COLO668 (cell line): Measurements from ENCODE around the gene MRPL54.

Experiments used
- DNase-seq: peaks from one replicate; lab custom pipeline; 2025; ENCODE audit not compliant: unreplicated experiment; lab: John Stamatoyannopoulos, UW

Gene MRPL54

GRCh38 chr19:3784607-3785450 is 22.3 kb downstream of the MRPL54 start:
- no peak for DNase-seq

DNA sequence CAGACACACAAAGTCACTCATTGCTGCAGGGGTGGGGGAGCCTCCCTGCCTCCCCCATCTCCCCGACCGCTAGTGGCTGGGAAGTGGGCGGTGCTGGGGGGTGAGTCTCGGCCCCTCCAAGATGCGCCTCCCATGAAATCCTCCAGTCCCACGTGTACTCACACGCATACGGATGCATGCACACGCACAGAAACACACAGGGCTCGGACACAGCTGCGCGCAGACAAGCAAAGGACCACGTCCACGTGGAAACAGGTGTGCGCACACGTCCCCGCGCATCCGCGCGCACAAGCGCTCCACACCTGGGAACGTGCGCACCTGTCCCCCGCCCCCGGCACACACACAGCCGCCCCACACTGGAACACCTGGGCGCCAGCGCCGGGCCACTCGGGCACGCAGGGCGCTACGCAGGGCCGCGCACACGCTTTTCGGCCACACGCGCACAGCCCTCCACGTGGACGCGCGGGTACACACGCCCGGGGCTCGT is 23.0 kb downstream of the MRPL54 start:
- peak; percentile 8 for DNase-seq

DNA sequence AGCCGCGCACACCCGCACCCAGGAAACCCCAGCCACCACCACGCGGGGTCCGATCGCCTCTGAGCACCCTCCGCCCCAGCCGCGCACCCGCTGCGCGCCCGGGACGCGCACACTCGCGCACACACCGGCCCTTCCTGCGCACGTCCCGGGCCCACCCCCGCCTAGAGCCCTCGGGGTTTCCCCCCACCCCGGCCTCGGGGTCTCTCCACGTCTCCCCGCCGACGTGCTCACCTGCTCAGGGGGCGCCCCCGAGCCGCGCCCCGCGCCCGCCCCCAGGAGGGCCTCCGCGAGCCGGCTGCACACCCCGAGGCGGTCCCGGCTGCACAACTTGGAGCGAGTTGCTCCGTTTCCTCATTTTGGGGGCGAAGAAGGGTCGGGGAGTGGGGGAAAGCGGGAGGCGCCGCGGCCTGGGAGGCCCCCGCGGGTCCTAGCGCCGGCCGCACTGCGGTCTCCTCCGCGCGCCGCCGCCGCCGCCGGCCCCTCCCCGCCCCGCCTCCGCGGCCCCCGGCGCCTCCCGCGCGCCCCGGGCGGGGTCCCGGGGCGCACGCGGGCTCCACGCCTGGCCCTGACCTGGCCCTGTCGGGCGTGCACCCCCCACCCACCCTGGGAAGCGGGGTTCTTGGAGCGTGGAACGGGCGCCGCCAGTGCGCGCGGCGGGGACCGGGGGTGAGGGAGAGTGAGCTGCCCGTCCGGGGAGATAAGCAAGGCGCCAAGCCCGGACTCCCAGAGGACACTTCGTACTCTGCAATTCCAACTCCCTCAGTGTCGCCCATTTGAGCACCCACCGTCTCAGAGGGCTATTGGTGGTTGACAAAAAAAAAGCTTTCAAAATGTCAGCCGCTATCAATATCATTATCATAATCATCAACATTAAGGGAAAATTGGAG is 23.7 kb downstream of the MRPL54 start, which contains the start of gene MATK:
Gene MATK (minus strand): TSS at position 444 of the 887 bp plus-strand sequence. CDS start 1,246 bp downstream, outside the sequence.
- DNase-seq = no peak

- DNase-seq = no peak
Observed at GRCh38 chr19:3788996-3789778, 26.7 kb downstream of the MRPL54 start.

DNA sequence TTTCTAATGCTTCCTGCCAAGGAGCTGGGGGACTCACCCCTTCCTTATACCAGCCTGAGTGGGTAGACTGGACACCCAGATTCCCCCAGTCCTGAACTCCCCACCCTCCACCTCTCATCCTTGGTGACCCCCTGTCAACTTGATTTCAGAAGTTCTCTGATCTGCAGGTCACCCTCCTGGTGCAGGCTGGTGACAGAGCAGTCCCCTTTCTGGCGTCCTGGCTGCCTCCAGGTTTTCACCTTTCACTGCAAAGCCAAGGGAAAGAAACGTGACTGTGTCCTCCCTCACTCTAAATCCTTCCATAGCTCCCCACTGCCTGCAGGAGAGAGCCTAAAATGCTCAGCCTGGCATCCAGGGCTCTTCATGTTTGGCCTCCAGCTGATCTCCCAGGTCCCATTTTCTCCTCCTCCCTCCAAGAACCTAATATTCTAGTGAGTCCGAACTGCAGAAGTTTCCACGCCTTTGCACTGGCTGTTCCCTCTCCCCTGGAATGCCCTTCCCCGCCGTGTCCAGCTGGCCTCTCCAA is 27.8 kb downstream of the MRPL54 start:
- no peak for DNase-seq

- DNase-seq = no peak
Observed at GRCh38 chr19:3790941-3791340, 28.5 kb downstream of the MRPL54 start.

DNA sequence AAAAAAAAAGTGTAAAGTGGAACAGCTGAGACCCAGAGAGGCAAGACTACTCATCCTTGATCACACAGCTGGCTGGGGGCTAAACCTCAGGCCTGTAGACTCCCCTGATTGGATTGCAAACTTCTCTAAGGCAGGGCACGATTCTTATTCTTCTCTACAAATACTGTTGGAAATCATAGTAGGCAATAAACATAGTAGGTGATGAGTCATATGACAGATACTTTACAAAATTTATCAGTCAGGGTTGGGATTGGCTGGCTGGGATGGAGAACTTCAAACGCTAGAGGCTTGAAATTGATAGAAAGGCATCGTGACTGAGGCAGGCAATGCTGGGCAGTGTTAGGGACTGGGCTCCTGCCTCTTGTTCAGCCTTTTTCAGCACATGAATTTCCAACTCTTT is 29.6 kb downstream of the MRPL54 start:
- DNase-seq = no peak

DNA sequence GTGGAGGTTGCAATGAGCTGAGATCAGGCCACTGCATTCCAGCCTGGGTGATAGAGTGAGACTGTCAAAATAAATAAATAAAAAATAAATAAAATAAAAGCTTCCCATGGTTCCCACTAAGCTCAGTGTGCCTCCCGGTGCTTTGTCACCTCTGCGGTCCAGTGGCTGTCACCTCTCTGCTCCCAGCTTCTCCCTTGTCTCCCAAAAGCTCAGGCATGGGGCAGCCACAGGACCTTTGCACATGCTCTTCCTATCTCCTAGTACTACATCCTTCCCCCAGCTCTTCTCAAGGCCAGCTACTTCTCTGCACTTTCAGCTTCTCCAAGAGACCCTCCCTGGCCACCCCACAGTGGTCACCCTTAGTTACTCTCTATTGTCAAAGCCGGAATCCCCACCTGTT is 31.3 kb downstream of the MRPL54 start:
- no peak for DNase-seq

- no peak for DNase-seq
Observed at GRCh38 chr19:3796358-3796757, 33.9 kb downstream of the MRPL54 start.

DNA sequence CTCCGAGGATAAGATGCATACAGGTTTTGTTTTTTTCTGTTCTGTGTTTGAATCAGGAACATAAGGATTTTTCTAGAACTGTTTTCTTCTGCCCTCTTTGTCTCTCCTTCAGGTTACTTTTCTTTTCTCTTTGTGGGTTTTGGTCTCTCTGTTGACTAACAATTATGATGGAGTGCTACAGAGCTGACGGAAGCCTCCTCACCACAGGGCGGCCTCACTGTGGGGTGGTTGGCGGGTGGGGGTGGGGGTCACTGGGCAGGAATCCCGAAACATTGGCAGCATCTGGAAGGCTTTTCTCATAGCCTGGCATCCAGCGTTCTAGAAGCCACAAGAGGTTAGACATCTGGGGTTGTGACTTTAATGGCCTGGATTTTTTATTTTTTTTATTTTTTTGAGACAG is 35.7 kb downstream of the MRPL54 start:
- DNase-seq = no peak

DNA sequence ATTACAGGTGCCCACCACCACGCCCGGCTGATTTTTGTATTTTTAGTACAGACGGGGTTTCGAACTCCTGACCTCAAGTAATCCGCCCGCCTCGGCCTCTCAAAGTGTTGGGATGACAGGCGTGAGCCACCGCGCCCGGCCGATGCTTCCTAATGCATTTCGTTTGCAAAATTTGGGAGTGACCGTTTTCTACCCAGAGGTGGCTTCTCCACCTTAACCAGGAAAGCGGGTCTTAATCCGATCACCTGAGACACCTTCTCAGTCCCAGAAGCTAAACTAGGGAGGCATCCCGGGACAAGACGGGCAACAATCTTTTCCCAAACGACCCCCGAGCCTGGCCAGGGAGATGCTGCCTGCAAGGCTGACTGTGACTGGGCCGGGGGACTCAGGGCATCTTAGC is 38.5 kb downstream of the MRPL54 start:
- no peak for DNase-seq

DNA sequence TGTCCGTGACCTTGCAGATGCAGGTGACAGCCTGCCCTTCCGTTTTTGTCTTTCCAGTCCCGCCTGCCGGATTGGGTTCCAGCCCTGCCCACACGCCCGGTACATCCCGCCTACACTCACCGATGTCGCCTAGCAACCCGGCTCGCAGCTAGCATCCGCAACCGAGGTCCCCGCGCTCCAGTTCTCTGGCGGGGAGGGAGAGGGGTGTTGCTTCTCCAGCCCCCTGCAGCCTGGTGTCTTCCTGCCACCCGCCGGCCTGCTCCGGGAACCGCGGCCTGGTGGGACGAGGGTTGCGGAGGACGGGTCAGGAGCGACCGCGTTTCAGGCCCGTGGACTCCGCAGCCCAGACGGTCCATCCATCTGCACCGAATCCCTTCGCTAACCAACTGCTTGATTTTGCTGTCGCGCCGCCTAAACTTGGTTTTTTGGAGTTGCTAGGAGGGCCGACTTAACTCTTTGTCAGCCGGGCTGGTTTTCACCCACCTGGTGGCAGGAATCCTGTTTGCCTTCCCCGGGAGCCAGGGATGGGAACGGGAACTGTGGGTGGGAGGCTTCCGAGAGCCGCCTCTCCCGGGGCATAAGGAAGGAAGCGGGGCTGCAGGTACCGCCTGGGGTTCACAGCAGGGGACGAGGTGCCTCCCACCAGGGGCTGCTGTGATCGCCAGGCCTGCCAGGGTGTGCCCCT is 39.1 kb downstream of the MRPL54 start:
- DNase-seq = peak; percentile 61

DNA sequence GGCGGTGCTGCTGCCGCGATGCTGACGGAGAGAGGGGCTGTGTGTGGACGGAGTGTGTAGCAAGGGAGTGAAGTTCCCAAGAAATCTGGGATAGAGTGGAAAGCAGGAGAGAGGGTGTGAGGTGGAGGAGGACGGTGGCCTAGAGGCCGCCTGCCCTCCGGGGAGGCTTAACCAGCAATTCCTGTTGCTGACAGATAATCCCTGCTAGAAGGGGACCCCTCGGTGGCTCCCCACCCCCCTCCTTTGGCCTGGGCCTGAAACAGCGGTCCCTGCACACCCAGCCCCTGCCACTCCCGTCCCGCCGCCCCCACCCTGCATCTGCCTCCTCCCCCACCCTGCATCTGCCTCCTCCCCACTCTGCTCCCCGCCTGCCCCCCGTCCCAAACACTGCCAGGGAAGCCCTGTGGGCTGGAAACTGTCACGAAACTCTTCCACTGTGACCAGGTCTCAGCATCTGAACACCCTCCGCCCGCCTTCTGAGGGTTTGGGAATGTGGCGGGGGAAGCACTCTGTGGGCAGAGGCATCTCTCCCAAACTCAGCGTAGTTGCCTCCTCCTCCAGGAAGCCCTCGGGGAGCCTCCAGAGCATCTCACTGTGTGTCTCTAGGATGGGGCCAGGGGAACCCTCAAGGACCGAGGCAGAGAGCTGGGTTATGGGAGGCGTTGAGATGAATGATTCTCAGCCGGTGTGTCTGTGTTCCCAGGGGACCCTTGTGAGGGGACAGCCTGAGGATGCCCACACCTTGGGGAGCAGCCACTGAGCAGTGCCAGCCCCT is 40.8 kb downstream of the MRPL54 start:
- DNase-seq = no peak

DNA sequence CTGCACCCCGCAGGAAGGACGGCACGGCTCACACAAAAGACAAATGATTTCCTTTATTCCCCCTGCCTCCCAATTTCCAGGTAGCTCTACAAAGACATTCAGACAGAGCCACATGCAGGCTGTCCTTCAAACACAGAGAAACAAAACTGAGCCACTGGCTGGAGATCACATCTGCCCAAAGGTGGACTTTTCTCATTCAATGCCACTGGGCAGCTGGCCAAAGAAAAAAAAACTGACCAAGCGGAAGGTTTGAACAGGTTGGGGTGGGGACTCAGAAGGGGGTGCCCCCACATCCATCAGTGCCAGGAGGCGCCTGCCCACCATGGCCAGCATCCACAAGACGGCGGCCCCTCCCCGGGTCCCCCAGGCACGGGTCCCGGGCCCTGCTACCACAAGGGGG is 41.5 kb downstream of the MRPL54 start:
- DNase-seq = no peak

GRCh38 chr19:3804429-3804828 is 41.9 kb downstream of the MRPL54 start:
- DNase-seq = no peak

DNA sequence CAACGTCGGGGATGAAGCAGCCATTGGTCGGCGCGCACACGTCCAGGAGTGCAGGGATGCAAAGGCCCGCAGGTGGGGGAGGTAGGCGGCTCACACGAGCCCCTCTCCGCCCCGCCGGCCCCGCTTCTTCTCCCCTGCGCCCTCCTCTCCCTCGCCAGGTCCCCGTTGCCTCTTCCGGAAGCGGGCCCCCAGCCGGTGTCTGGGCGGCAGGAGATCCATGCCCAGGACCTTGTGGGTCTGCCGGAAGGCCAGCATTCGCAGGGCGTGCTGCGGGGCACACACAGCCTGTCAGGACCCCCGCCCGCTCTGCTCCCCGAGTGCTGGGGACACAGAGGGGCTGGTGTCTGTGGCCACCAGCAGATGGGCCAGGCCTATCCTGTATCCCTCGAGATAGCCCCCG is 43.4 kb downstream of the MRPL54 start:
- DNase-seq = no peak

DNA sequence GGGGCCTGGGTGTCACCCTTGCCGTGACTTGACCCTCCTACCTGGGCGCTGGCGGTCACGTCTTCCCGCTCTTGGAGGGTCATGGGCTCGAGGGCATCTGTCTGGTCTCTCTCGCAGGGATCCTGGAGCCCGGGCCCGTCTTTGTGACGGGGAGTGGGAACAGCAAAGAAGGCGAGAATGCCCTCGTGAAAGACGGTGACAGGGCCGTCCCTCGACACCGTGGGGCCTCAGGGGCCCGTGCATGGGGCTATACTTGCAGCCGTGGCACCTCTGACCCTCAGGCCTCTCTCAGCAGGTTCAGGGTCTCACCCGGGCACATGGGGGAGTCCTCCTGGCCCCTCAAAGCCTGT is 44.6 kb downstream of the MRPL54 start:
- DNase-seq = no peak

DNA sequence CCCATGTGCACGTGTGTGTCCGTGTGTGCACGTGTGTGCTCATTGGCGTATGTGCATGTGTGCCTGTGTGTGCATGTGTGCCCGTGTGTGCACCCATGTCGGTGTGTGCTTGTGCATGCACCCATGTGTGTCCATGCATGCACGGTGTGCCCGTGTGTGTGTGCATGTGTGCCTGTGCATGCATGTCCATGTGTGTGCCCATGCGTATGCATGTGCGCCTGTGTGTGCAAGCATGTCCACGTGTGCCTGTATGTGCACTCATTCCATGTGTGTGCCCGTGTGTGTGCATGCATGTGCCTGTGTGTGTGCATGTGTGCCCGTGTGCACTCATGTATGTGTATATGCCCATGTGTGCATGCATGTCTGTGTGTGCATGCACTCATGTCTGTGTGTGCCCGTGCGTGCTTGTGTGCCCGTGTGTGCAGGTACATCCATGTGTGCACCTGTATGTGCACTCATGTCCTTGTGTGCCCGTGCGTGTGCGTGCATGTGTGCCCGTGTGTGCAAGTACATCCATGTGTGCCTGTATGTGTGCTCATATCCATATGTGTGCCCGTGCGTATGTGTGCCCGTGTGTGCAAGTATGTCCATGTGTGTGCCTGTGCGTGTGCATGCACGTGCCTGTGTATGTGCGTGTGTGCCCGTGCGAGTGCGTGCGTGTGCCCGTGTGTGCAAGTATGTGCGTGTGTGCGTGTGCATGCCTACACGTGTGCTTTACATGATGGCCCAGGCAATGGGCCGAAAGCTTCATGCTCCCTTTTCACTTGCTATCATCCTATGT is 45.3 kb downstream of the MRPL54 start:
- no peak for DNase-seq
